Measurements from ENCODE around the gene RGS9.

DNA sequence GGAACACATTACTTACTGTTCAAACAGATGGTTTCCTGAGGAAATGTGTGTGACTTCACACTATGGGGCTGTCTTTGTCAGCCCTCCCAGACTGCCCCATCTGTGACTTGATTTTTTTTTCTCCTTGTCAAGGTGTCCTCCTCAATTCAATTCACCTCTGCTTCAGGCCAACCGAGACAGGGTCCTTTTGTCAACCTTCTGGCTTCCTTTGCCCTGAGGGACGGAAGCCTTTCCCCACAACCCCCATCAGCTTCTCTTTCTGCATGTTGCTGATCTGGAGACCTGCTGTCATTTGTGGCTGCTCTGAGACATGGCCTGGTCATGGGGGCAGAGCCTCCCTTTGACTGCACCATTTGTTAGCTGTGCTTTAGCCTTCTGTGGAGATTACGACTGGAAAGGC, 21.3 kb upstream of the RGS9 start:
- TF ChIP-seq, protein P1, sequence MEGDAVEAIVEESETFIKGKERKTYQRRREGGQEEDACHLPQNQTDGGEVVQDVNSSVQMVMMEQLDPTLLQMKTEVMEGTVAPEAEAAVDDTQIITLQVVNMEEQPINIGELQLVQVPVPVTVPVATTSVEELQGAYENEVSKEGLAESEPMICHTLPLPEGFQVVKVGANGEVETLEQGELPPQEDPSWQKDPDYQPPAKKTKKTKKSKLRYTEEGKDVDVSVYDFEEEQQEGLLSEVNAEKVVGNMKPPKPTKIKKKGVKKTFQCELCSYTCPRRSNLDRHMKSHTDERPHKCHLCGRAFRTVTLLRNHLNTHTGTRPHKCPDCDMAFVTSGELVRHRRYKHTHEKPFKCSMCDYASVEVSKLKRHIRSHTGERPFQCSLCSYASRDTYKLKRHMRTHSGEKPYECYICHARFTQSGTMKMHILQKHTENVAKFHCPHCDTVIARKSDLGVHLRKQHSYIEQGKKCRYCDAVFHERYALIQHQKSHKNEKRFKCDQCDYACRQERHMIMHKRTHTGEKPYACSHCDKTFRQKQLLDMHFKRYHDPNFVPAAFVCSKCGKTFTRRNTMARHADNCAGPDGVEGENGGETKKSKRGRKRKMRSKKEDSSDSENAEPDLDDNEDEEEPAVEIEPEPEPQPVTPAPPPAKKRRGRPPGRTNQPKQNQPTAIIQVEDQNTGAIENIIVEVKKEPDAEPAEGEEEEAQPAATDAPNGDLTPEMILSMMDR (IDR thresholded peaks at IDR 0.05; ENCODE audit: low read length) = no peak
- TF ChIP-seq EZH2 (optimal IDR thresholded peaks at IDR 0.05; ENCODE audit: low read depth, low read length) (no peak), EZH2phosphoT487 (IDR thresholded peaks at IDR 0.05; ENCODE audit: low read length) (no peak)

All from MM.1S (cell line).